ENCODE data around the gene MAP2K2.
A peak's percentile ranks its signal among the peaks of the same experiment; 100 is the strongest.

MAP2K2 gene

GRCh38 chr19:4075373-4075772 is 48.5 kb downstream of the MAP2K2 start:
- no peak for DNase-seq

- no peak for DNase-seq
Observed at GRCh38 chr19:4071610-4072009, 52.3 kb downstream of the MAP2K2 start.

GRCh38 chr19:4069331-4069959 is 54.5 kb downstream of the MAP2K2 start:
- DNase-seq, result no peak

- no peak for DNase-seq
Observed at GRCh38 chr19:4068047-4068966, 55.6 kb downstream of the MAP2K2 start.

- DNase-seq, result peak; percentile 22
Observed at GRCh38 chr19:4067396-4068046, 56.4 kb downstream of the MAP2K2 start.

- peak; percentile 72 for DNase-seq
Observed at GRCh38 chr19:4066682-4067395, 57.1 kb downstream of the MAP2K2 start, which contains the start of gene ZBTB7A. ZBTB7A (minus strand) TSS chr19:4066899; CDS start chr19:4055232, 11,667 bp downstream.

GRCh38 chr19:4066176-4066606 is 57.7 kb downstream of the MAP2K2 start:
- no peak for DNase-seq

- DNase-seq, result peak; percentile 92
Observed at GRCh38 chr19:4065430-4066175, 58.3 kb downstream of the MAP2K2 start.

GRCh38 chr19:4064496-4065260 is 59.2 kb downstream of the MAP2K2 start:
- DNase-seq, result peak; percentile 18

- DNase-seq, result no peak
Observed at GRCh38 chr19:4064149-4064495, 59.8 kb downstream of the MAP2K2 start.

GRCh38 chr19:4063369-4064148 is 60.4 kb downstream of the MAP2K2 start:
- DNase-seq, result no peak

- DNase-seq, result no peak
Observed at GRCh38 chr19:4062419-4063368, 61.2 kb downstream of the MAP2K2 start.

- no peak for DNase-seq
Observed at GRCh38 chr19:4061683-4062418, 62.1 kb downstream of the MAP2K2 start.

GRCh38 chr19:4061178-4061682 is 62.7 kb downstream of the MAP2K2 start:
- no peak for DNase-seq

GRCh38 chr19:4060621-4061177 is 63.2 kb downstream of the MAP2K2 start:
- DNase-seq, result no peak

- peak; percentile 9 for DNase-seq
Observed at GRCh38 chr19:4059891-4060620, 63.9 kb downstream of the MAP2K2 start.

GRCh38 chr19:4059453-4059871 is 64.5 kb downstream of the MAP2K2 start:
- DNase-seq, result no peak
